HFF-Myc (cell line): ENCODE measurements around the gene HTT.

ENCODE experiments used
- DNase-seq: peaks from one replicate; pipeline ENCODE4 v3.0.0-alpha.2; 2011; ENCODE audit warnings: low read depth; ENCODE audit errors: extremely low read depth
- H3K4me3 ChIP-seq: replicated peaks from 2 replicates; pipeline ENCODE4 v1.5.1; 2011; ENCODE audit warnings: low read depth, mild to moderate bottlenecking, control low read depth, low read length
- TF ChIP-seq, protein P1 (sequence below): IDR thresholded peaks from 2 replicates; pipeline ENCODE4 v1.5.1; 2012; ENCODE audit warnings: mild to moderate bottlenecking, low read depth, low read length, control low read depth; ENCODE audit errors: missing control alignments

The HTT gene

DNA sequence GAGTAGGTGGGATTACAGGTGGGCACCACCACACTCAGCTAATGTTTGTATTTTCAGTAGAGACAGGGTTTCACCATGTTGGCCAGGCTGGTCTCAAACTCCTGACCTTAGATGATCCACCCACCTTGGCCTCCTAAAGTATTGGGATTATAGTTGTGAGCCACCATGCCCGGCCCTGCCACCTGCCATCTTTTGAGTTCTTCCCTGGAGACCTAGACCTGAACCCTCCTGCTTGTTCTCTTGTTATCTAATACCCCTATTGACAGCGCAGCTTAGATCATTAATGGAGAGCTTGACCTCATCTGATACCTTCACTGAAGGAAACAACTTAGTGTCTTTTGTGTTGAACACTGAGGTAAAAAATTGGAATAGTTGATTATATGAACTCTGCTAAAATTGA, 53.6 kb downstream of the HTT start:
- H3K4me3 ChIP-seq, result no peak overlapping the region
- no peak for DNase-seq
- TF ChIP-seq, protein P1, sequence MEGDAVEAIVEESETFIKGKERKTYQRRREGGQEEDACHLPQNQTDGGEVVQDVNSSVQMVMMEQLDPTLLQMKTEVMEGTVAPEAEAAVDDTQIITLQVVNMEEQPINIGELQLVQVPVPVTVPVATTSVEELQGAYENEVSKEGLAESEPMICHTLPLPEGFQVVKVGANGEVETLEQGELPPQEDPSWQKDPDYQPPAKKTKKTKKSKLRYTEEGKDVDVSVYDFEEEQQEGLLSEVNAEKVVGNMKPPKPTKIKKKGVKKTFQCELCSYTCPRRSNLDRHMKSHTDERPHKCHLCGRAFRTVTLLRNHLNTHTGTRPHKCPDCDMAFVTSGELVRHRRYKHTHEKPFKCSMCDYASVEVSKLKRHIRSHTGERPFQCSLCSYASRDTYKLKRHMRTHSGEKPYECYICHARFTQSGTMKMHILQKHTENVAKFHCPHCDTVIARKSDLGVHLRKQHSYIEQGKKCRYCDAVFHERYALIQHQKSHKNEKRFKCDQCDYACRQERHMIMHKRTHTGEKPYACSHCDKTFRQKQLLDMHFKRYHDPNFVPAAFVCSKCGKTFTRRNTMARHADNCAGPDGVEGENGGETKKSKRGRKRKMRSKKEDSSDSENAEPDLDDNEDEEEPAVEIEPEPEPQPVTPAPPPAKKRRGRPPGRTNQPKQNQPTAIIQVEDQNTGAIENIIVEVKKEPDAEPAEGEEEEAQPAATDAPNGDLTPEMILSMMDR, result no peak

DNA sequence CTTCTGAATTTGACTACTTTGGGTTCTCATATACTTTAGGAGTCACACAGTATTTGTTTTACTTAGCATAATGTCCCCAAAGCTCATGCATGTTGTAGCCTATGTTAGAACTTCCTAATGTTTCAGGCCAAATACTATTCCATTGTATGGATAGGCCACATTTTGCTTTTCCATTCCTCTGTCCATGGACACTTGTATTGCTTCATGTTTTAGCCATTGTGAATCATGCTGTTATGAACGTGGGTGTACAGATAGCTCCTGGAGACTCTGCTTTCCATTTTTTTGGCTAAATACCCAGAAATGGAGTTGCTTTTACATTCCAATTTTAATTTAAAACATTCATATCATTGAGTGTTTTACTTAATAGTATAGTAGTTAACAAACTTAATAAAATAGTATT, 54.5 kb downstream of the HTT start:
- TF ChIP-seq, protein P1, result no peak
- DNase-seq, result no peak
- H3K4me3 ChIP-seq, result no peak overlapping the region

DNA sequence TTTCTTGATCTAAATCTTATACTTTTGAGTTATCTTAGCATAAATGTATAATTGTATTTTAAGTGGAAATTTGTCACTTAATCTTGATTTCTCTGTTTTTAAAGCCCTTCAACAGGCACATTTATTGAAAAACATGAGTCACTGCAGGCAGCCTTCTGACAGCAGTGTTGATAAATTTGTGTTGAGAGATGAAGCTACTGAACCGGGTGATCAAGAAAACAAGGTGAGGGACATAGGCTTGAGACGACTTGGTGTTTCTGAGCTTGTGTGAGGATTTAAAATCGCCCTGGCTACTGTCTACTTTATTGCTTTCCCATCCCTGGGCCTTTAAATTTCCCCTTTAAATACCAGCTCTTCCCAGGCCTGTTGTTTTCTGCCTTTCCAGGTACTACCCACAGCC, 55.7 kb downstream of the HTT start:
- no peak overlapping the region for H3K4me3 ChIP-seq
- no peak for DNase-seq
- TF ChIP-seq, protein P1, result no peak

DNA sequence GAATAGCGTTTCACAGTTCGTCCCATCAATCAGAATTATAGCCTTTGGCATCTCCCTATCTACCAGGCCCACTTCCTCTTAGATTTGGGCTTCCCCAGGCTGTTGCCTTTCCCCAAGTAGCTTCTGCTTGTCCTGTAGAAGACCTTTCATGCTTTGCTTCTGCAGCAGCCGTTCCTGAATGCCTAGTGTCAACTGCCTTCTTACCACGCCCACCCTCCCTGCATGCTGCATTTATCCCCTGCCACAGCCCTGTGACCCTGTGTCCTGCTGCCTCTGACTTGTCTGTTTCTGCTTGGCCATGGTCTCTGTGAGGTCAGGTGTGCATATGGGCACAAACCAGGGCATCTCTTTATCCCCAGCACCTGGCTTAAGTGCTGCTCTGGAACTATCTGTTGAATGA, 56.3 kb downstream of the HTT start:
- H3K4me3 ChIP-seq, result no peak overlapping the region
- no peak for DNase-seq
- TF ChIP-seq, protein P1, result no peak

DNA sequence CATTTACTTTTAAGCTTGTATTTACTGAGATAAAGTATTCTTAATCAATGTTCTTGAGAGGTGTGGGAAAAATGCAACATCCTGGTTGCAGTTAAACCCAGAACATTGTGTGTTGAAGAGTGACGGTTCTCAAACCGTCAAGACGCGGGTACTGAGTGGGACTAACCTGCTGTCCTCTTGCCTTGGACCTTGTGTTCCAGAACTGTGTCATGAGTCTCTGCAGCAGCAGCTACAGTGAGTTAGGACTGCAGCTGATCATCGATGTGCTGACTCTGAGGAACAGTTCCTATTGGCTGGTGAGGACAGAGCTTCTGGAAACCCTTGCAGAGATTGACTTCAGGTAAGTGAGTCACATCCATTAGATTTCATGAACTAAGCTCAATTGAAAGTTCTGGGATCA, 59.7 kb downstream of the HTT start:
- TF ChIP-seq, protein P1, result no peak
- DNase-seq, result no peak
- H3K4me3 ChIP-seq, result no peak overlapping the region

DNA sequence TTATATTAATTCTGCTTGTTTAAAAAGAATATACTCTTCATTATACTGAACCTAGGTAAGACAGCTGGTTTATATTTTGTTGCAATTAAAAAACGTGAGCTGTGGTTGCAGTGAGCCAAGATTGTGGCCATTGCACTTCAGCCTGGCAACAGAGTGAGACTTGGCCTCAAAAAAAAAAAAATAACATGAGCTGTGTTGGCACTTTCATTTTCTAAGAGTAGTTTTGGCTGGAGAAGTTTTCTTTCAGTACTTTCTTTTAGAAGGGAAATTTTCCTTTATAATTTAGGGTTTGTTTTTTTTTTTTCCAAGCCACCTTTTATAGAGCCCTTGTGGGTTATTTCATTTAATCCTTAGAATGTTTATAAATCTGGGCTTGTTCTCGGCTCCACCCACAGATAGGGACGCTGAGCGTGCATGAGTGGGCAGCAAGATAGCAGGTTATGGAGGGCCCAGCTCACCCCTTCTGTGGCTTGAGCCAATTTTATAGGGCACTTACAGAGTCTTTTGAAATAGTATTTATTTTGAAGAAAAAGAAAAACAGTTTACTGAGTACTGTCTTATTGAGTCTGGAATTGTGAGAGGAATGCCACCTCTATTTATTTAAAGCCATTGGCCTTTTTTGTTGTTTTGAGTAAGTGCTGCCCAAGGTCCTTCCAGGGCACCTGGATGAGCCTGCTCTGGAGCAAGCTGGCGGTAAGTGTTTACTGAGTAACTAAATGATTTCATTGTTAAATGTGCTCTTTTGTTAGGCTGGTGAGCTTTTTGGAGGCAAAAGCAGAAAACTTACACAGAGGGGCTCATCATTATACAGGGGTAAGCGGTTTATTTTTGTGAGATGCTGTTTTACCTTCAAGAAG, 60.9 kb downstream of the HTT start:
- H3K4me3 ChIP-seq, result no peak overlapping the region
- TF ChIP-seq, protein P1, result no peak
- DNase-seq, result no peak

DNA sequence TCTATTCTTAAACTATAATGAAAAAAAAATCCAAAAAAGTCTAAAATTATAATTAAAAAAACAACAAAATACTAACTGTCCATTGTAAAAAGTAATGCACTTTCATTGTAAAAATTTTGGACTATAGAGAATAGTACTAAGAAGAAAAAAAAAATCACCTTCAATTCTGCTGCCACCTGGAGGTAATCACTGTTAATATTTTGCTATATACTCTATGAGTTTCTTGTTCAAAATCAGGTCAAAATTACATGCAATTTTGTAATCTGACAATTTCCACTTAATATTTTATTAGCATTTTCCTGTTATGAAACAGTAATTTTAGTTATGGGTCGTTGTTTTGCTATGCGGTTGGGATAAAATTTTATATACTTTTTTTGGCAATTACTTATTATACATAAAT, 62.0 kb downstream of the HTT start:
- H3K4me3 ChIP-seq, result no peak overlapping the region
- TF ChIP-seq, protein P1, result no peak
- DNase-seq, result no peak
